Esophagus muscularis mucosa (tissue), 4 donors: ENCODE data around the gene AACS. TPM values are rescaled to one million over a fixed set of nuclear protein-coding genes. Genes with fewer than 3 reads are reported as not detected.

Source experiments
- DNase-seq: peaks from one replicate; pipeline ENCODE4 v3.0.0-alpha.2; 2017; ENCODE audit errors: extremely low spot score
- H3K27ac ChIP-seq, 4 donors: fragments of 200-600 bp; sonication (generic); replicated peaks in 1 of 4; 1 replicate in 3 of 4; 2 replicates in 1 of 4; pipeline ENCODE4 v1.5.1; 2016 to 2019; ENCODE audit warnings: mild to moderate bottlenecking in 1 of 4
- H3K27me3 ChIP-seq, 4 donors: fragments of 200-600 bp; sonication (generic); one replicate each; pipeline versions ENCODE4 v1.5.1 to v1.6.0; 2016 to 2019
- H3K36me3 ChIP-seq, 4 donors: fragments of 200-600 bp; sonication (generic); one replicate each; pipeline ENCODE4 v1.5.1; 2016 to 2019
- H3K4me1 ChIP-seq, 4 donors: fragments of 200-600 bp; sonication (generic); one replicate each; pipeline ENCODE4 v1.5.1; 2016 to 2019
- H3K4me3 ChIP-seq, 4 donors: fragments of 200-600 bp; sonication (generic); 1 replicate in 2 of 4; 2 replicates in 2 of 4; pipeline ENCODE4 v1.5.1; 2016 to 2019; ENCODE audit warnings: mild to moderate bottlenecking in 4 of 4, moderate library complexity in 1 of 4
- H3K9me3 ChIP-seq, 4 donors: fragments of 200-600 bp; sonication (generic); 1 replicate in 3 of 4; 2 replicates in 1 of 4; pipeline ENCODE4 v1.5.1; 2016 to 2019
- EP300 ChIP-seq: sonication (generic); formaldehyde crosslinking; IDR thresholded peaks from one replicate; pipeline ENCODE4 v1.6.1; 2017; ENCODE audit warnings: antibody characterized with exemption
- POLR2A ChIP-seq: fragments of 450-650 bp; IDR thresholded peaks from one replicate; pipeline ENCODE4 v1.6.1; 2017; ENCODE audit warnings: antibody characterized with exemption, moderate library complexity, mild to moderate bottlenecking, low read depth
- POLR2AphosphoS5 ChIP-seq, 2 donors: sonication (generic); formaldehyde crosslinking; IDR thresholded peaks; one replicate each; pipeline ENCODE4 v1.6.1; 2017; ENCODE audit warnings: antibody characterized with exemption in 2 of 2
- WGBS: methylation state at CpG from one replicate; pipeline ENCODE4 v1.1.5; 2018; 5-methylcytosine and 5-hydroxymethylcytosine counted together
- intact Hi-C: fragments of 100-400 bp; cut with DNase I; formaldehyde crosslinking; loops from one replicate; pipeline ENCODE4 v1.15.1; 2023
- total RNA-seq, 4 donors: library from RNA; depleted of rRNA; stranded (reverse); fragments of >200 nt; gene quantifications; one replicate each; pipeline versions ENCODE4 v1.1.0 to v1.2.1, GENCODE V29; 2016
- TF ChIP-seq, protein P1 (sequence below), 3 experiments: fragments of 200-600 bp in 2 of 3; fragments of 450-650 bp in 1 of 3; sonication (generic) in 2 of 3; IDR thresholded peaks; one replicate each; pipeline ENCODE4 v1.5.1; 2017 to 2019; ENCODE audit warnings: antibody characterized with exemption in 3 of 3, mild to moderate bottlenecking in 2 of 3, moderate library complexity in 1 of 3

AACS gene
- total RNA-seq, 4 donors from 2014 or later, result 10.2 to 16.7 (median 13.9) TPM

DNA sequence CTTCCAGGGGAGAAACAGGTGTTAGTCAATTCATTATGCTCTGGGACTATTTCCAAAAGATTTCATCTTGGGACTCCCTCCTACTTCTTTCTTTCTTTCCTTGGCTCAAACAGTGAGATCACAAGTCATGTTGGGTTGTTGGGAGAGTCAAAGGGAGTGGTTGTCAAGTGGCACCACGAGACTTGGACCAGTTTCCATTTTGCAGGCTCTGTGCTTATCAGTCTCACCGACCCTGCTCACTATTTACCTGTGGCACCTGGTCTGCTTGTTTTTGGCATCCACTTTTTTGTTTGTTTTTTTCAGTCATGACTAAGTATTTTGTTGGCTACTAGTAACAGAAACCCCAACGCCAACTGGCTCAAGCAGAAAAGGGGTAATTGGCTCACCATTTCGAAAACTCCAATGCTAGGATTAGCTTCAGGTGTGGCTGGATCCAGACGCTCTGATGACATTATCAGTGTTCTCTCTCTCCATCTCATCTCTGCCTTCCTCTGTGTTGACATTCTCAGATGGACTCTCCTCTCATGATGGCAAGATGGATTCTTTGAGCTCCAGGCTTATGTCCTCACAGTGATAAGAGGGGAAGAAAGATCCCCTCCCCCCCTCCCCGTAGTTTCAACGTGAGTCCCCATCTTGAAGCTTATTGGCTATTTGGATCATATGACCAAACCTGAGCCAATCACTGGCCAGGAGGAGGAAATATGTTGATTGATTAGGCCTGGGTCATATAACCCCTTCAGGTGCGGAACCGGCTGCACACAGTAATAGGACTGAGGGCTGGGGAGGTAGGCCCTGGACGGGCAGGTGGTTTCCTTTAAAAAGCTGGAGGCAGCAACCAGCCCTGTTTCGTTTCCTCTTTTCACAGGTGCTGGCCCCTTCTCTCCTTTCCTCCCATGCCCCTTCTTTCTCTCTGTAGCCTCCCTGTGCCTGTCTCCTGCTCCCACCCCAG lies 84.2 kb downstream of the AACS start:
- Histone ChIP-seq H3K4me3 (no peak overlapping the region), H3K9me3 (no peaks in the 10 kb centered on the region), H3K36me3 (no peaks in the 10 kb centered on the region), H3K27me3 (no peaks in the 10 kb centered on the region), H3K27ac (no peak overlapping the region), H3K4me1 (no peaks in the 10 kb centered on the region)
- DNase-seq, result no peak
- intact Hi-C loops, result no loop called here
- WGBS, result 77% methylated on average over 11 of the region's 11 CpGs
- TF ChIP-seq POLR2AphosphoS5 (IDR thresholded peaks at IDR 0.05), result no peak

DNA sequence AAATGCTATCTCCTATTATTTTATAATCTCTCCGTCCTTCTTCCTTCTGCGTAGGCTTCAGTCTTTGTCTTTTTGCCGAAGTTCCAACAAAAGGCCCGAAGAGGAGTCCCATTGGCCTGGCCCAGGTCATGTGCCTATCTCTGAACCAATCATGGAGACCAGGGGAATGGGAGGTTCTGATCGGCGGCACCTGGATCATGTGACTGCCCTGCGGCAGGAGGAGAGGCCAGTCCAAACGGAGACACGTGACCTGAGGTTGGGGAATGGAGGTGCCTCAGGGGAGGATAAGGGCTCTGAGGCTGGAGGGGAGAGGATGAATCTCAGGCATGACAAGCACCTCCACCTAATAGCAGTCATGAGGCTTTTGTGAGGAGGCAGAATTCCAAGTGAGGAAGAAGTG lies 86.0 kb downstream of the AACS start:
- H3K27me3 ChIP-seq, result no peaks in the 10 kb centered on the region
- H3K9me3 ChIP-seq, result no peaks in the 10 kb centered on the region
- TF ChIP-seq POLR2A (no peak), EP300 (no peak), POLR2AphosphoS5 (IDR thresholded peaks at IDR 0.05) (no peak)
- TF ChIP-seq, protein P1, sequence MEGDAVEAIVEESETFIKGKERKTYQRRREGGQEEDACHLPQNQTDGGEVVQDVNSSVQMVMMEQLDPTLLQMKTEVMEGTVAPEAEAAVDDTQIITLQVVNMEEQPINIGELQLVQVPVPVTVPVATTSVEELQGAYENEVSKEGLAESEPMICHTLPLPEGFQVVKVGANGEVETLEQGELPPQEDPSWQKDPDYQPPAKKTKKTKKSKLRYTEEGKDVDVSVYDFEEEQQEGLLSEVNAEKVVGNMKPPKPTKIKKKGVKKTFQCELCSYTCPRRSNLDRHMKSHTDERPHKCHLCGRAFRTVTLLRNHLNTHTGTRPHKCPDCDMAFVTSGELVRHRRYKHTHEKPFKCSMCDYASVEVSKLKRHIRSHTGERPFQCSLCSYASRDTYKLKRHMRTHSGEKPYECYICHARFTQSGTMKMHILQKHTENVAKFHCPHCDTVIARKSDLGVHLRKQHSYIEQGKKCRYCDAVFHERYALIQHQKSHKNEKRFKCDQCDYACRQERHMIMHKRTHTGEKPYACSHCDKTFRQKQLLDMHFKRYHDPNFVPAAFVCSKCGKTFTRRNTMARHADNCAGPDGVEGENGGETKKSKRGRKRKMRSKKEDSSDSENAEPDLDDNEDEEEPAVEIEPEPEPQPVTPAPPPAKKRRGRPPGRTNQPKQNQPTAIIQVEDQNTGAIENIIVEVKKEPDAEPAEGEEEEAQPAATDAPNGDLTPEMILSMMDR (IDR thresholded peaks at IDR 0.05), result no peak
- H3K27ac ChIP-seq, result no peak overlapping the region
- no peak overlapping the region for H3K4me3 ChIP-seq
- H3K36me3 ChIP-seq, result no peaks in the 10 kb centered on the region
- 83% methylated on average over 9 of the region's 9 CpGs for WGBS
- intact Hi-C loops, result no loop called here
- peaks cover 0 to 4% (median 0%) of the 10 kb centered on the region in 4 donors for H3K4me1 ChIP-seq
- no peak for DNase-seq

DNA sequence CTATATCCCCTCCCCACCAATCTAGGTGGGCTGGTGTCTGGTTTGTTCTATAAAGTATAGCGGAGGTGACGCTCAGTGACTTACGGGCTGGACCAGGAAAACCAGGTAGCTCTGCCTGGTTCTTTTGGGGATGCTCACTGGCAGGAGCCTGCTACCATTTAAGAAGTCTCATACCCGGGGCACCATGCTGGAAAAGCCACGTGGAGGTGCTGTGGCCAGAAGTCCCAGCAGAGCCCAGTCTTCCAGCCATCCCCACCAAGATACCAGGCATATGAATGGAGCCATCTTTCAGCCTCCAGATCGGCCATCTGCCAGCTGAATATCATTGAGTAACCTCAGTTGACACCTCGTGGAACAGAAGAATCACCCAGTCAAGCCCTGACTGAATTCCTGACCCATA lies 87.2 kb downstream of the AACS start:
- intact Hi-C loops, result no loop called here
- no peak for TF ChIP-seq POLR2AphosphoS5 (IDR thresholded peaks at IDR 0.05)
- no peak overlapping the region for H3K27ac ChIP-seq
- no peaks in the 10 kb centered on the region for H3K27me3 ChIP-seq
- H3K36me3 ChIP-seq, result no peaks in the 10 kb centered on the region
- peaks cover 0 to 4% (median 0%) of the 10 kb centered on the region in 4 donors for H3K4me1 ChIP-seq
- DNase-seq, result no peak
- H3K9me3 ChIP-seq, result peaks cover 0 to 9% (median 2%) of the 10 kb centered on the region in 4 donors
- 94% methylated on average over 4 of the region's 7 CpGs for WGBS
- no peak overlapping the region for H3K4me3 ChIP-seq

DNA sequence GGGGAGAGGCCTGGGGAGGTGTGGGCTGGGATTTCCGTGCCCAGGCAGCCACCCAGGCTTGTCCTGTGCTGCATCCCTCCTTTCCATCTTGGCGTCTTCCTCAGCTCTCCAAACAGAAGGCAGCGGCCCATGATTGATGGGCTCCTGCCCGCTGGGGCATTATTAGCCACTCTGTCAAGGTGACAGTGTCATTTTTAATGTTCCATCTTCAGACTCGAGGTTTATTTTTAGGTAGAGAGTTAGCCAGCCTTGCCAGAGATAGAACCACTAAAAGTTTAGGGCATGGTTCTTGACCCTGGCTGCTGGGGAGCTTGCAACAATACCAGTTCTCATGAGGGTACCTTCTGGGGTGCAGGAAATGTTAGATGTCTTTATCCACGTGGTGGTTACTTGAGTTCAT lies 90.1 kb downstream of the AACS start:
- no peaks in the 10 kb centered on the region for H3K36me3 ChIP-seq
- no peak overlapping the region for H3K4me3 ChIP-seq
- intact Hi-C loops, result no loop called here
- TF ChIP-seq POLR2A (no peak), POLR2AphosphoS5 (IDR thresholded peaks at IDR 0.05) (no peak), EP300 (no peak)
- TF ChIP-seq, protein P1 (IDR thresholded peaks at IDR 0.05), result no peak
- WGBS, result 40% methylated on average over 4 of the region's 6 CpGs
- no peak overlapping the region for H3K27ac ChIP-seq
- H3K9me3 ChIP-seq, result peaks cover 0 to 9% (median 2%) of the 10 kb centered on the region in 4 donors
- DNase-seq, result no peak
- no peaks in the 10 kb centered on the region for H3K27me3 ChIP-seq
- H3K4me1 ChIP-seq, result peaks cover 0 to 4% (median 0%) of the 10 kb centered on the region in 4 donors

DNA sequence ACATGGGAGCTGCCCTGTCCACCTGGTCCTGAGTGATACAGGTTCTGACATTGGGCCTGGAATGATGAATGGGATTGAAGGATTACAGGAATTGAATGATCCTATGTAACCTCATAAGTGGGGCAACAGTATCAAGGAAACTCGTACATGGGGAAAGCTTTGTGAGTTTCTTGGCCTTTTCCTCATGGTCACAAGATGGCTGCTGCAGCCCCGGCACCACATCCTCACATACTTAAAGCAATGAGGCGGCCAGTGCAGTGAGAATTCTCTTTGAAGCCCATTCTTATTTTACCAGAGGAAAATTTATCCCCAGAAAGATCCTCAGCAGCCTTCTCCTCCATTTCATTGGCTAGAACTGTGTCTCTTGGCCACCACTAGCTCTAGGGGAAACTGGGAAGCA lies 91.9 kb downstream of the AACS start:
- 92% methylated on average over 3 of the region's 3 CpGs for WGBS

More for the DNA sequence above, 91.9 kb downstream of the AACS start:
- no peak for TF ChIP-seq EP300
- TF ChIP-seq POLR2AphosphoS5 (IDR thresholded peaks at IDR 0.05), result no peak
- no peak for TF ChIP-seq POLR2A
- TF ChIP-seq, protein P1 (IDR thresholded peaks at IDR 0.05), result no peak
- Histone ChIP-seq H3K36me3 (no peaks in the 10 kb centered on the region), H3K27ac (no peak overlapping the region), H3K4me1 (peaks cover 0 to 4% (median 0%) of the 10 kb centered on the region in 4 donors), H3K27me3 (no peaks in the 10 kb centered on the region), H3K9me3 (peaks cover 0 to 9% (median 2%) of the 10 kb centered on the region in 4 donors), H3K4me3 (no peak overlapping the region)
- intact Hi-C loops, result no loop called here
- DNase-seq, result no peak
